COR-L47 (cell line): ENCODE data around the gene UBE2S.
A peak's percentile ranks its signal among the peaks of the same experiment; 100 is the strongest.
"Not testable (repeated sequence)": the region's sequence is repeated elsewhere in the genome, so short reads cannot be mapped to it uniquely, and the experiment has no call there.

Experiments used
- DNase-seq: peaks from one replicate; lab custom pipeline; 2025; lab: John Stamatoyannopoulos, UW

The UBE2S gene

GRCh38 chr19:55407550-55407799 is at the start of gene UBE2S:
Gene UBE2S, minus strand, starts transcription at chr19:55407788. Its CDS starts 199 bp downstream, at chr19:55407589.
- DNase-seq = not testable (repeated sequence)

GRCh38 chr19:55456347-55456746 is 48.8 kb upstream of the UBE2S start:
- DNase-seq = no peak

GRCh38 chr19:55455576-55456235 is 48.1 kb upstream of the UBE2S start:
- DNase-seq = no peak

- DNase-seq = peak; percentile 31
These were observed 47.2 kb upstream of the UBE2S start for GRCh38 chr19:55454787-55455243.

- no peak for DNase-seq
These were observed 46.1 kb upstream of the UBE2S start for GRCh38 chr19:55453511-55454260.

GRCh38 chr19:55452749-55453346 is 45.3 kb upstream of the UBE2S start:
- peak; percentile 90 for DNase-seq

GRCh38 chr19:55451965-55452748 is 44.6 kb upstream of the UBE2S start:
- DNase-seq = peak; percentile 67

- no peak for DNase-seq
These were observed 43.8 kb upstream of the UBE2S start for GRCh38 chr19:55451163-55451964.

DNA sequence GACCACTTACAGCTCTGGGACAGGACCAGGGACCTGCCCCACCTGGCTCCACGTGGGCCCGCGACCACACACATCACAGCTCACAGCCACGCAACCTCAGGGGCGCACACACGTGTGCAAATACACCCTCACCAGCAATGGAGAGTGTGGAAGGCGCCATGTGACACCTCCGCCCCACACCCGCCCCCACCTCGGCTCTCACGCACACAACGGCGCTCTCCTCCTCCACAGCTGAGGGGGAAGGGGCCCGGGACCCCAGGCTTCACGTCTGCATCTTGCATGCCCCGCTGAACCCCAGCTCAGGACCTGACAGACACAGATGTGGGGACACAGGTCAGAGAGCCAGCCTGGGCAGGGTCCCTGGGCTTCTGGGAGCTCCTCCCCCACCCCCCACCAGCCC is 41.9 kb upstream of the UBE2S start:
- no peak for DNase-seq

DNA sequence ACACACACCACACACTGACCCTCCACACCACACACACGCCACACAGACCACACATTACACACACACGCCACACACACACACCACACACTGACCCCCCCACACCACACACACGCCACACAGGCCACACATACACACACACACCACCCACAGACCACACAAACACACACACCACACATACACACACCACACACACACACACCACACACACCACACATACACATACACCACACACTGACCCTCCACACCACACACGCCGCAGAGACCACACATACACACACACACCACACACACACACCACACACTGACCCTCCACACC is 40.5 kb upstream of the UBE2S start:
- DNase-seq = not testable (repeated sequence)

DNA sequence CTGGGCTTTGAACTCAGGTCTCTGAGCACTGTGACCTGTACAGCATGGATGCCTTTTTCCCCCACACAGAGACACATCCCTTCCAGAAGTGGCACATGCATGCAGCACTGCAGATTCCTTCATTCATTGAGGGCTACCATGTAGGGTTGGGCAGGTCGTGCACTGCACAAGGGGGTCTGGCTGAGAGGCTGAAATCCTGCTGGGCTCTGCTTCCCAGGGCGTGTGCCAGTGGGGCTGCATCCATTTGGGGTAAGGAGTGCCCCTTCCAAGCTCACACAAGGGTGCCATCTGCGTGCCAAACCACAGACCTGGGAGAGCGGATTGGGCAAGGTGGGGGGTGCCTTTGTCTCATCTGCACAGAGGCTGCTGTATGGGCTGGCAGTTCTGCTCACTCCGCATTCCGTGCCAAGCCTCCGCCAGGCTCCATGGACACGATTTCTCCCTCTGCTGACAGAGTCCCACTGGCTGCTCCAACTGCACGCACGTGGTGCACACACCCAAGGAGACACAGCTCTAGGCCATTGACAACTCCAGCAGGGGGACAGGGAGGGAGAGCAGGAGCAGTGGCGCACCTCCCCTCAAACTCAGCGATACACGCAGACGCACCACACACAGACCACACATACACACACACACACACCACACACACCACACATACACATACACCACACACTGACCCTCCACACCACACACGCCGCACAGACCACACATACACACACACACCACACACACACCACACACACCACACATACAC is 40.0 kb upstream of the UBE2S start:
- peak; percentile 79 for DNase-seq

DNA sequence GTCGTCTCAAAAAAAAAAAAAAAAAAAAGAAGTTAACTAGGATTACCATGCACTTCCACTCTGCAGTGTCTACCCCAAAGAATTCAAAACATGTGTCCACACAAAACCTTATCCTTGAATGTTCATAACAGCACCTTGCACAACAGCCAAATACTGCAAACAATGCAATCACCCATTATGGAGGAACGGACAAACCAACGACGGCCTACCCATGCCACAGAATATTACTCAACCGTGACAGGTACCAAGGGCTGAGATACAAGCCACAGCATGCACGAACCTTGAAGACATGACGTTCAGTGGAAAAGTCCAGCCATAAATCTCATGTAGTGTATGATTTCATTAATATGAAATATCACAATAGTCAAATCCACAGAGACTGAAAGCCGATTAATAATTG is 38.5 kb upstream of the UBE2S start:
- DNase-seq = no peak

- DNase-seq = no peak
These were observed 37.1 kb upstream of the UBE2S start for GRCh38 chr19:55444646-55445045.

- DNase-seq = no peak
These were observed 36.4 kb upstream of the UBE2S start for GRCh38 chr19:55443824-55444480.

- peak; percentile 41 for DNase-seq
These were observed 35.6 kb upstream of the UBE2S start, which contains the start of gene SHISA7 for GRCh38 chr19:55443045-55443823. Gene SHISA7, minus strand, starts transcription at chr19:55443300. Its CDS starts 437 bp downstream, at chr19:55442863.

GRCh38 chr19:55442372-55442961 is 34.9 kb upstream of the UBE2S start:
- peak; percentile 35 for DNase-seq

DNA sequence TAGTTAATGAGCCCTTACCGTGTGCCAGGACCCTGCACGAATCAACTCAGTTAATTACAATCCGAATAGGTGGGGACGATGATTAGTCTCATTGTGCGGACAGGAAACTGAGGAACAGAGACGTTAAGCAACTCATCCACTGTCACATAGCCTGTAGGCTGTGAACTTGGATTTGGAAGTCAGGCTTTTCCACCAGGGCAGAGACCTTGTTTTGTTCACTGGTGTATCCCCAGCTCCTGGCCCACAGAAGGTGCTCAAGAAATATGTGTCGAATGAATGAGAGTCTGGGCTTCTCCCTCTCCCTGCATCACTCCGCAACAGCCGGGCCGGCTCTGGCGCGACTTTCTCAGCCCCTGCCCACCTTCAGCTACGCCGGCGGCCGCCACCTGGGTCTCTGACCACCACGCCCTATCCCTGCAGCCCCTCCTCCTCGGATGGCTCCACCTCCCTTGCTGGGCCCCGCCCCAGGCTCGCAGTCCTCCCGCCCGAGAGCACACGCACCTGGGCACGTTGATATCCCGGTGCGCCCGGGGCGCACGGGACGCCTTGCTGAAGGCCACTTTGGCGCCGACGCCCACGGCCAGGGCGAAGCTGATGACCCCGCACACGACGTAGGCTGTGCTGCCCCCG is 34.2 kb upstream of the UBE2S start:
- peak; percentile 58 for DNase-seq

- DNase-seq = no peak
These were observed 33.7 kb upstream of the UBE2S start for GRCh38 chr19:55441319-55441691.
